IMR-90 (cell line): ENCODE results near the gene NFKBIE.

ENCODE experiments used
- BHLHE40 ChIP-seq: fragments of 150-350 bp; IDR thresholded peaks from 2 replicates; pipeline ENCODE4 v1.6.1; 2016; ENCODE audit warnings: mild to moderate bottlenecking, low read depth, low read length
- ELK1 ChIP-seq: fragments of 150-350 bp; IDR thresholded peaks from 2 replicates; pipeline ENCODE4 v1.6.1; 2016; ENCODE audit warnings: low read depth, mild to moderate bottlenecking, low read length, moderate library complexity, borderline replicate concordance
- MAFK ChIP-seq: IDR thresholded peaks from 2 replicates; pipeline ENCODE4 v1.6.1; 2012; ENCODE audit warnings: low read depth, low read length, improper control_type of control experiment
- RAD21 ChIP-seq: IDR thresholded peaks from 2 replicates; pipeline ENCODE4 v1.6.1; 2012; ENCODE audit warnings: low read length, improper control_type of control experiment
- USF2 ChIP-seq: fragments of 150-350 bp; IDR thresholded peaks from 2 replicates; pipeline ENCODE4 v1.6.1; 2017; ENCODE audit warnings: mild to moderate bottlenecking, antibody characterized with exemption, low read length, low read depth
- TF ChIP-seq, protein P1 (sequence below): conservative IDR thresholded peaks from 2 replicates; pipeline ENCODE4 v1.5.1; 2012; ENCODE audit warnings: mild to moderate bottlenecking, low read depth, low read length, improper control_type of control experiment

DNA sequence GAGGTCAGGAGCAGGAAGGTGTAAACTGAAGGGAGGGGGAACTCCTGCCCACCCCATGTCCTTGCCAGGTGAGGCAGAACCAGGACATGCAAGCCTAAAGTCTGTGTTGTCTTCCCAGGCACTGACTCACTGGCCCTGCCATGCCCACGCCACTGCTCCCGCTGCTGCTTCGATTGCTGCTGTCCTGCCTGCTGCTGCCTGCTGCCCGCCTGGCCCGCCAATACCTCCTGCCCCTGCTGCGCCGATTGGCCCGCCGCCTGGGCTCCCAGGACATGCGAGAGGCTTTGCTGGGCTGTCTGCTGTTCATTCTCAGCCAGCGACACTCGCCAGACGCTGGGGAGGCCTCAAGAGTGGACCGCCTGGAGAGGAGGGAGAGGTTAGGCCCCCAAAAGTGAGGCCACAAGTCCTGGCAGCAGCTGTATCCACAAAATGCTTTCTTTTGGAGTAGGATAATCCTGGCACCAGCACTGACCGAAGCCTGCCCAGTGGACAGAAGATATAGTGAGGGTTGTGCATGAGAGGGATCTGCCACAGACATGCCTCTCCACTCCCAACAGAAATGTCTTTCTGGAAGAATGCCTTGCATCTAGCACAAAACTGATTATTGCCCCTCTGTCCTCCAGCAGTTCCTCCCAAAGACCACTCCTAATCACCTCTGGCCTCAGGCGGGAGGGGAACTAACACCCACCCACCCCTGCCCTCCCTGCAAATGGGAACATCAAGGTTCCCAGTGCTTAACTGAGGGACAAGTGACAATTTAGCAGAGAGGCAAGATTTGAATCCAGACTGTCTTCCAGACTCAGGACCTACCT is 47.8 kb downstream of the NFKBIE start:
- no peak for TF ChIP-seq USF2
- TF ChIP-seq BHLHE40, result no peak
- TF ChIP-seq, protein P1, sequence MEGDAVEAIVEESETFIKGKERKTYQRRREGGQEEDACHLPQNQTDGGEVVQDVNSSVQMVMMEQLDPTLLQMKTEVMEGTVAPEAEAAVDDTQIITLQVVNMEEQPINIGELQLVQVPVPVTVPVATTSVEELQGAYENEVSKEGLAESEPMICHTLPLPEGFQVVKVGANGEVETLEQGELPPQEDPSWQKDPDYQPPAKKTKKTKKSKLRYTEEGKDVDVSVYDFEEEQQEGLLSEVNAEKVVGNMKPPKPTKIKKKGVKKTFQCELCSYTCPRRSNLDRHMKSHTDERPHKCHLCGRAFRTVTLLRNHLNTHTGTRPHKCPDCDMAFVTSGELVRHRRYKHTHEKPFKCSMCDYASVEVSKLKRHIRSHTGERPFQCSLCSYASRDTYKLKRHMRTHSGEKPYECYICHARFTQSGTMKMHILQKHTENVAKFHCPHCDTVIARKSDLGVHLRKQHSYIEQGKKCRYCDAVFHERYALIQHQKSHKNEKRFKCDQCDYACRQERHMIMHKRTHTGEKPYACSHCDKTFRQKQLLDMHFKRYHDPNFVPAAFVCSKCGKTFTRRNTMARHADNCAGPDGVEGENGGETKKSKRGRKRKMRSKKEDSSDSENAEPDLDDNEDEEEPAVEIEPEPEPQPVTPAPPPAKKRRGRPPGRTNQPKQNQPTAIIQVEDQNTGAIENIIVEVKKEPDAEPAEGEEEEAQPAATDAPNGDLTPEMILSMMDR, result no peak
- no peak for TF ChIP-seq MAFK
- TF ChIP-seq RAD21, result no peak
- no peak for TF ChIP-seq ELK1
